ENCODE data around the gene IPO9. TPM values are rescaled to one million over a fixed set of nuclear protein-coding genes. Genes with fewer than 3 reads are reported as not detected.

IPO9 gene
- total RNA-seq, 1 donor from 2014 or later, result 124 TPM

GRCh38 chr1:201841265-201841912, 12.4 kb downstream of the IPO9 start:
- H3K4me3 Mint-ChIP-seq, result no peak overlapping the region
- no peak overlapping the region for H3K27ac Mint-ChIP-seq (ENCODE audit: unreplicated experiment)
- no peaks in the 10 kb centered on the region for H3K9me3 Mint-ChIP-seq
- no peaks in the 10 kb centered on the region for H3K27me3 Mint-ChIP-seq (ENCODE audit: low read depth)
- TF ChIP-seq CTCF (conservative IDR thresholded peaks at IDR 0.05), result no peak
- no peaks in the 10 kb centered on the region for H3K4me1 Mint-ChIP-seq
- DNase-seq (ENCODE audit: low read depth, low spot score), result no peak
- peaks cover 6% of the 10 kb centered on the region for H3K36me3 Mint-ChIP-seq (ENCODE audit: low read depth)

GRCh38 chr1:201842472-201843027, 13.6 kb downstream of the IPO9 start:
- Mint-ChIP-seq H3K27me3 (ENCODE audit: low read depth) (no peaks in the 10 kb centered on the region), H3K27ac (ENCODE audit: unreplicated experiment) (no peak overlapping the region), H3K4me3 (no peak overlapping the region), H3K9me3 (no peaks in the 10 kb centered on the region), H3K36me3 (ENCODE audit: low read depth) (peaks cover 6% of the 10 kb centered on the region), H3K4me1 (no peaks in the 10 kb centered on the region)
- no peak for DNase-seq (ENCODE audit: low read depth, low spot score)
- no peak for TF ChIP-seq CTCF (conservative IDR thresholded peaks at IDR 0.05)

- peaks cover 10% of the 10 kb centered on the region for H3K4me1 Mint-ChIP-seq
- no peak overlapping the region for H3K4me3 Mint-ChIP-seq
- no peaks in the 10 kb centered on the region for H3K9me3 Mint-ChIP-seq
- H3K36me3 Mint-ChIP-seq (ENCODE audit: low read depth), result peaks cover 3% of the 10 kb centered on the region
- TF ChIP-seq CTCF (conservative IDR thresholded peaks at IDR 0.05), result no peak
- H3K27me3 Mint-ChIP-seq (ENCODE audit: low read depth), result no peaks in the 10 kb centered on the region
- no peak for DNase-seq (ENCODE audit: low read depth, low spot score)
- no peak overlapping the region for H3K27ac Mint-ChIP-seq (ENCODE audit: unreplicated experiment)
Observed at GRCh38 chr1:201845331-201846083, 16.6 kb downstream of the IPO9 start.

GRCh38 chr1:201847150-201847549, 18.2 kb downstream of the IPO9 start:
- no peak for DNase-seq (ENCODE audit: low read depth, low spot score)
- no peaks in the 10 kb centered on the region for H3K27me3 Mint-ChIP-seq (ENCODE audit: low read depth)
- no peak overlapping the region for H3K4me3 Mint-ChIP-seq
- no peak for TF ChIP-seq CTCF (conservative IDR thresholded peaks at IDR 0.05)
- H3K4me1 Mint-ChIP-seq, result peaks cover 10% of the 10 kb centered on the region
- H3K9me3 Mint-ChIP-seq, result no peaks in the 10 kb centered on the region
- peaks cover 3% of the 10 kb centered on the region for H3K36me3 Mint-ChIP-seq (ENCODE audit: low read depth)
- peak overlapping the region; percentile 70 for H3K27ac Mint-ChIP-seq (ENCODE audit: unreplicated experiment)

- peaks cover 8% of the 10 kb centered on the region for H3K36me3 Mint-ChIP-seq (ENCODE audit: low read depth)
Observed at GRCh38 chr1:201848230-201848629, 19.3 kb downstream of the IPO9 start.

More at GRCh38 chr1:201848230-201848629, 19.3 kb downstream of the IPO9 start:
- no peak overlapping the region for H3K4me3 Mint-ChIP-seq
- H3K27me3 Mint-ChIP-seq (ENCODE audit: low read depth), result no peaks in the 10 kb centered on the region
- no peak overlapping the region for H3K27ac Mint-ChIP-seq (ENCODE audit: unreplicated experiment)
- peaks cover 10% of the 10 kb centered on the region for H3K4me1 Mint-ChIP-seq
- no peak for TF ChIP-seq CTCF (conservative IDR thresholded peaks at IDR 0.05)
- DNase-seq (ENCODE audit: low read depth, low spot score), result no peak
- H3K9me3 Mint-ChIP-seq, result no peaks in the 10 kb centered on the region

All from neural crest cell (in vitro differentiated cells).